Measurements from ENCODE around the gene TMEM181.
"Not testable (repeated sequence)": the region's sequence is repeated elsewhere in the genome, so short reads cannot be mapped to it uniquely, and the experiment has no call there.

Gene TMEM181

DNA sequence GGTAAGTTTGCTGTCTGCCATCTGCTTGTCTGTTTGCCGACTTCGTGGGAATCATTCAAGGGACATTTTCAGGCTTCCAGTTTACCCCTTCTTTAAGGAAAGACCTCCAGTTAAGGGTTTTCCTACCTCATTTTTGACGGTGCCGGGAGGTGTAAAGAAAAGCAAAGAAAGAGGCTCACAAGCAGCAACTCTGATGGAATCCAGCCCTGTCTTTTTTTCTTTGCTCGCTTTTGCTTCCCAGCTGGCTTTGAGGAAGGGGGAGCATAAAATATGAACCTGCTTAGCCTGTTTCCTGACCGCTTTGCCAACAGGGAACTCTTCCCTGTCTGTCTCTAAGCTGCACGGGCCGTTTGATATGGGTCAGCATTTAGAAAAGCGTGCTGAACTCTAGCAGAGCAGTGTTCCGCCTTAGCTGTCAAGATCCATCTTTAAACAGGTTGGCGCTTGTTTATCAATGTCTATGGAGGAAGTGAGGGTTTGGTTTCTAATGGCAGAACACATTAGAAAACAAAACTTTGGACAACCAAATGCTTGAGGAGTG, 103.8 kb downstream of the TMEM181 start:
- DNase-seq: no peak

DNA sequence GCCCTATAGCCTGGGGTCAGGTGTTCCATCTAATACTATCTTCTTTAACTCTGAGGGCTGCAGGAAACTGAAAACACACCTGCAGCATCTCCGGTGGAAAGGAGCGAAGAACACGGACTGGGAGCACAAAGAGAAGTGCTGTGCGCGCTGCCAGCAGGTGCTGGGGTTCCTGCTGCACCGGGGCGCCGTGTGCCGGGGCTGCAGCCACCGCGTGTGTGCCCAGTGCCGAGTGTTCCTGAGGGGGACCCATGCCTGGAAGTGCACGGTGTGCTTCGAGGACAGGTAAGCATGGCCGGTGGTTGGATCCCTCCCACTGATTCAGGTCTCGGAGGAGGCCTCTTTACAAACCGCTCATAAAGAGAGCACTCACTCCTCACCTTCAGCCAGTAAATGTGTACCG, 105.4 kb downstream of the TMEM181 start:
- DNase-seq: no peak

DNA sequence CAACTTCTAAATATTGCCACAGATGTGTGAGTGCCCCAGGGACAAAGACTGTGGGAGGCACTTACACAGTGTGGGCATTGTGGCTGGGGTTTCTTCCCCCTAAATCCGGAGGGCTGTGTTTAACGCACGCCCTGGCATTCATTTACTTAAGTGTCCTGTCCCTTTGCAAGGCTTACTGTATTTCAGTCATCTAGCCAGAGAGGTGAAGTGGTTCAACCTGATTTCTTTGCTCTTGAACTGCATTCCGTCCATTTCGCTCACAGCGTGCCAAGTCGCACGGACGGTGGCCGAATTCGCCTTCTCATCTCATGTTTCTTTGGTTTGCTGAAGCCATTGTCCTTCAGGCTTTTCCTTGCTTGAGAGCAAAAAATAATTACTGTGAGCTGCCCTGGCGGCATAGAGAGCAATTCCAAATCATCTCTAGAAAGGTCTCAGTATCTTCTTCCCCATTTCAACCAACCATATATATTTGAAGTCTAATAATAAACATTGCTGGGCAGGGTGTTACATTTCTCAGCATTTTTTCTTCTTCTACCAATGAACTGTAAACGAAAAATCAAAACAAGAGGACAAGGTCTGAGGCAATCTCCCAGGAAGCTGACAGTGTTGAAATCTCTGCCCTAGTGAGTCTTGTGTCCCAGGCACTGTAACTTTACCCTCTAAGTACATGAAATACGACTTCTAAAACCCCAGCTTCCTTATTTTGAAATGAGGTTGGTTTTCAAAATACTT, 106.9 kb downstream of the TMEM181 start:
- DNase-seq: no peak

DNA sequence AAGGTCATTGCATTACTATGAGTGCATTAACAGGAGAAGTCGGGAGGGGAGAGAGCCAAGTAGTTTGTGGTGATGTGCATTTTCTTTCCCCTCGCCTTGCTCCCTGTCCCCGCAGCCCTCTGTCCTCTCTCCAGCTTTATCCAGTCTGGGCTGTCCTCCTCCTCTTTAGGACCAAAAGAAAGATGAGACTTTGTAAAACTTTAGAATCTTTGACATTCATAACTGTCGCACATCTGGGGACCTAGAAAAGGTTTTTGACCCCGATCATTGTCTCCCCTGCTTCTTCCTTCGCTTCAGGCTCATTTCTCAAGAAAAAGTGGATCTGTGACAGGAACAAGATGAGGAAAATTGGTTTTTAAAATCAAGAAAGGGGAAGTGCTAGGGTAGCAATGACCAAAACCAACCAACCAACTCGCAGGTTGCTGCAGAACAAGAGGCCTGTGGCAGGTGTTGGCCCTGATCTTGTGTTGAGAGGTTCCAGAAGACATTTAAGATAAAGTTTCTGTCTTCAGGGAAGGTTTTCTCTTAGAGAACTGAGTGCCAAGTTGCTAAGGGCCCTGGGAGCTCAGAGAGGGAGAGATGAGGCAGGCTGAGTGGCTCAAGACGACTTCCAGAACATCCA, 107.6 kb downstream of the TMEM181 start:
- DNase-seq: no peak

DNA sequence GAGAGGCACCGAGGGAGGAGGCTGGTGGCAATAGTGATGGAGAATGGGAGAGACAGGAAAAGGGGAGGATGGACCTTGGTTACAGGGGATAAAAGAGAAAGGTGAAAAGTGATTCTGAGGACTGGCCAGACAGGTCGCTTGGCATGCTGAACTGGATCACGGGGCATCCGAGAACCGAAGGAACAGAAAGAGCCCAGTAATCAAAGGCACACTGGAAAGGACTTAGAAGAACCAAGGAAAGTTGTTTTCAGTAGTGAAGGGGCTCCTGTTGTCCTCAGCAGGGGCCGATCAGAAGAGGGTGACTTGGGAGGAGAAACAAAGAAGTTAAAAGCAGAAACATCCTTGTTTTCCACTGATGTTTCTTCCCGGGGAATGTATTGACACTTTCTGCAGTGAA, 108.8 kb downstream of the TMEM181 start:
- DNase-seq: no peak

DNA sequence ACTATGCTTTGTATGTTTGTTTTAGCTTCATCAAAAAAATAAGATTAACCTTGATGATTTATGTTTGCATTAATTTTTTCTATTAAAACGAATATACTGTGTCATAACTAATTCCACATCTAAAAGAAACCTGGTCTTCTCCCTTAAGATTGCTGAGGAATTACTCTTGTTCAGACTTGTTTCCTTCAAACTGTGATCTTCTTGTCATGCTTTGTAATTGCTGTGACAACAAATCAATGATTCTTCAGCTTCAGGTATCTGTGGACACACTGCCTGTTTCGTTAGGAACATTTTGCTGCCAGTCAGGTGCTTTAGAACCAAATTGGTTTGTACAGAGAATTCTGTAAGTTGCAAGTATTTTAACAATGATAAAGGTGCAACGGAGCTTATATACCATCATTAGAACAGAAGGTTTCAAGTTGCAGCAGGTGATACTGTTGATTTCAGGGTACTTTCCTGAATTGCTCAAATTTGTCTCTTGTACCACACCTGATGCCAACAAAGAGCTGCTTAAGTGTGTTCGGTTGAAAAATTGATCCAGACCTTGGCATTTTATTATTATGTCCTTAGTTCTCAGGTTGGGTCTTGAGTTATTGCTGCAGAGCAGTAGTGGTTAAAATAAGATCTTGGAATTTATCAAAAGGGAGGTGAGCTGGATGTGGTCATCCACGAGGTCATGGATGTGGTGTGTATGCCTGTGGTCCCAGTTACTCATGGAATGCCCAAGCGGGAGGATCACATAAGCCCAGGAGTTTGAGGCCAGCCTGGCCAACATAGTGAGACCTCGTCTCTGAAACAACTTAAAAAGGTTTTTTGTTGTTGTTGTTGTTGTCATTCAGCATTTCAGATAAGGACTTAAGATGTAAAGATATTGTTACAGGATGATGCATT, 109.5 kb downstream of the TMEM181 start:
- no peak for DNase-seq

DNA sequence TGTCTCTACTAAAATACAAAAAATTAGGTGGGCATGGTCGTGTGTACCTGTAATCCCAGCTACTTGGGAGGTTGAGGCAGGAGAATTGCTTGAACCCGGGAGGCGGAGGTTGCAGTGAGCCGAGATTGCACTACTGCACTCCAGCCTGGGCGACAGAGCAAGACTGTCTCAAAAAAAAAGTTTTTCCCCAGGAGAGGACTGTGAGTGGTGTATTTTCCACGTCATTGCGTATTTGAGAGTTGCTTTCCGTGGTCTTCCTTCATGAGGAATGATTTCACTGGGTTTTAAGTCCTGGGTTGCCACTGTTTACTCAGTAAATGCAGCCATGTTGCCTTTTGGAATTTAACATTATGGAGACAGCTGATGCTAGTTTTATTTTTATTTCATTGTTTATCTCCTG, 112.2 kb downstream of the TMEM181 start:
- DNase-seq: not testable (repeated sequence)

DNA sequence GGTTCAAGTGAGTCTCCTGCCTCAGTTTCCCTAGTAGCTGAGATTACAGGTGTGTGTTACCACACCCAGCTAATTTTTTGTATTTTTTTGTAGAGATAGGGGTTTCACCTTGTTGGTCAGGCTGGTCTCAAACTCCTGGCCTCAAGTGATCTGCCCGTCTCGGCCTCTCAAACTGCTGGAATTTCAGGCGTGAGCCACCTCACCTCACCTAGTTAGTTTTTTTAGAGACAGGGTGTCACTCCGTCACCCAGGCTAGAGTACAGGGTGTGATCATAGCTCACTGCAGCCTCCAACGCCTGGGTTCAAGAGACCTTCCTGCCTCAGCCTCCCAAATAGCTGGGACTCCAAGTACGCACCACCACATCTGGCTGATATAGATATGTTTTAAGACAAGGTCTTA, 112.8 kb downstream of the TMEM181 start:
- DNase-seq: no peak

DNA sequence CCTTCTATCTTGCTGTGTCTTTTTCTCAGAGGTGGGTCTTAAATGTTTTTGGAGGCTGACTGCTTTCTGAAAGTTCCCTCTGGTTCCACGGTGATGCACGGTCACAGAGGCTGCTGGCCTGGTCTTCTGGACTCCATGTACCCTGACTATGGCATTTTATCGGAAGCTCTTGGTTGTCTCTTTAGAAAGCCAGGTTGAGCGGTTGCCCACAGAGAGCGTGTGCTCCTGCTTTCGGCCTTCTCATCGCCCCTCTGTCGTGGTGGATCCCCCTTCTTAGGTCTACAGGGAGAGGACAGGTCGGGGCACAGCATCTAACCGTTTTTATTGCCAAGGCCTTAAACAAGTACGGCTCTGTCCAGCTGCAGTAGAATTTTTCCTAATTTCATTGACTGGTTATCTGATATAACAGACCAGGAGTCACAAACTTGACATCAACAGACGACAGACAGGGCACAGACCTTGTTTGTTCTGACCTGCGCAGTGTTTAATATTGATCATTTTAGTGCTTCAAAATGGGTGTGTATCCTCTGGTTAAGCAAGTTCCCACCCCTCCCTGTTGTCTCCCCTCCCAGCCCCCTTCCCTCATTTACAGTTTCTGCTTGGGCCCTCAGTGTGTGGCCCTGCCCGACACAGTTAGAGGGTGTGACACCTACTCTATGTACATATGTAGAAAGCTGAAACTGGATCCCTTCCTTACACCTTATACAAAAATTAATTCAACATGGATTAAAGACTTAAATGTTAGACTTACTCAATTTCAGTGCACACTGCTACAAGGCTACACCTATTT, 114.6 kb downstream of the TMEM181 start:
- no peak for DNase-seq

DNA sequence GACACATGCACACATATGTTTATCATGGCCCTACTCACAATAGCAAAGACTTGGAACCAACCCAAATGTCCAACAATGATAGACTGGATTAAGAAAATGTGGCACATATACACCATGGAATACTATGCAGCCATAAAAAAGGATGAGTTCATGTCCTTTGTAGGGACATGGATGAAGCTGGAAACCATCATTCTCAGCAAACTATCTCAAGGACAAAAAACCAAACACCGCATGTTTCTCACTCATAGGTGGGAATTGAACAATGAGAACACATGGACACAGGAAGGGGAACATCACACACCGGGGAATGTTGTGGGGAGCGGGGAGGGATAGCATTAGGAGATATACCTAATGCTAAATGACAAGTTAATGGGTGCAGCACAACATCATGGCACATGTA, 117.2 kb downstream of the TMEM181 start:
- not testable (repeated sequence) for DNase-seq

DNA sequence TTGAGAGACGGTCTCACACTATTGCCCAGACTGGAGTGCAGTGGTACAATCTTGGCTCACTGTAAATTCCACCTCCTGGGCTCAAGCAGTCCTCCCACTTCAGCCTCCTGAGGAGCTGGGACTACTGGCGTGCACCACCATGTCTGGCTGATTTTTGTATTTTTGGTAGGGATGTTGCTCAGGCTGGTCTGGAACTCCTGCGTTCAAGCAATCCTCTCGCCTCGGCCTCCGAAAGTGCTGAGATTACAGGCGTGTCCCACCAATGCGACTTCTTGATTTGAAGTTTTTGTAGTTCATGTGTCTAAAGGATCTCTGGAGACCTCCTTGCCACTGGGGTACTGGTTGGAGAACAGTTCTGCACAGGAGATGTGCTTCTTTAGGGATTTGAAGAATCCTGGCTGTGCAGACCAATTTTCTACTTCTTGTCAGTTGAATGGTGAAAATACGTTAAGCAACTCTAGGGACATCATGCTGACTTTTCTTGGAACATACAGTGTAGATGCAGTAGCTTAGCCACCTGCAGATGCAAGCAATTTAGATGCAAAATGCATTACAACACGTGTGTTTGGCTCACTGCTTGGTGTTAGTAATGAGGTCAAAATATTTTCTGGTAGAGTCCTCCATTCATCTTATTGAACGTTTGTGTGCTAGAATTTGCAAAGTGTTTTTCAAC, 118.2 kb downstream of the TMEM181 start:
- DNase-seq: no peak

DNA sequence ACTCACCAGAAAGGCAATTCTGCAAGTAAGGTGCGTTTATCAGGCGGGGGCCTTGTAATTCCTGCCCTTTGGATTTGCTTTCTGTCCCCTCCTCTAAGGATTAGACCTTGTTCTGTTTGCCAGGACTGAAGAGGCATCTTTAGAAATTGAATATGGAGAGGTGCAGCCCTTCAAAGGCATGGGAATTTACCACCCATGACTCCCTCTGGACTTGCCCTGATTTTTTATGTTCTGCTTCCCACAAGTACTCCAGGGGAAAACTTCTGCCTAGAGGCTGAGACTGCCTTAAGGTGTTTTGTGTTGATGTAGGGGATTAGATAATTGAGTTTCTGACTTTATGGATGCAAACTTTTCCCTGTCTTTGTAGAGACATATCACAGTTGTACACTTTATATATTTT, 120.1 kb downstream of the TMEM181 start:
- no peak for DNase-seq

DNA sequence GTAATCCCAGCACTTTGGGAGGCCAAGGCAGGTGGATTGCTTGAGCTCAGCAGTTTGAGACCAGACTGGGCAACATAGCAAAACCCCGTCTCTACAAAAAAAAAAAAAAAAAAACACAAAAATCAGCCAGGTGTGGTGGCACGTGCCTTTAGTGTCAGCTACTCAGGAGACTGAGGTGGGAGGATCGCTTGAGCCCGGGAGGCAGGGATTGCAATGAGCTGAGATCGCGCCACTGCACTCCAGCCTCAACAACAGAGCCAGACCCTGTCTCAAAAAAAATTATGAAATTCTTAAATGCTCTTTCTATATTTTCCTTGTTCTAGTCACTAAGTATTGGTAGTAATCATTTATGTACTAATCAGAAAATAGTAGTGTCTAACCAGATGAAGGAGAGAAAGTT, 120.6 kb downstream of the TMEM181 start:
- no peak for DNase-seq

DNA sequence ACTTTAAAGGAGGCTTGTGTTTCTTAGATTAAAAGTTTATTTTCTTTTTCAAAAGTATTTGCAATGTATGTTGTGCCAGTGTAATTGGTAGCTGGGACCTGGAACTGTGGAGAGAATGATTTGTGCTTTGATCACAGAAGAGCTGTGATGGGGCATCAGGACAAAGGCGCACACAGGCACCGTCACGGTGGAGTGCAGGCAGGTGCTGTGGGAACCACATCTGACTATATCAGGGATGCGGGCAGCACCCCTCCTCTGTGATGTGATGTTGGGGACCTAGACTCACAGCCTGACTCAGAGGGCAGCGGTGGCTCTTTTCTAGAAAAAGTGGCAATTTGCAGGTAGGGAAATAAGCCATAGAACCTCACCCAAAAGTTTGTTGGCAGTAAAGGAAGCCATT, 124.4 kb downstream of the TMEM181 start:
- no peak for DNase-seq

DNA sequence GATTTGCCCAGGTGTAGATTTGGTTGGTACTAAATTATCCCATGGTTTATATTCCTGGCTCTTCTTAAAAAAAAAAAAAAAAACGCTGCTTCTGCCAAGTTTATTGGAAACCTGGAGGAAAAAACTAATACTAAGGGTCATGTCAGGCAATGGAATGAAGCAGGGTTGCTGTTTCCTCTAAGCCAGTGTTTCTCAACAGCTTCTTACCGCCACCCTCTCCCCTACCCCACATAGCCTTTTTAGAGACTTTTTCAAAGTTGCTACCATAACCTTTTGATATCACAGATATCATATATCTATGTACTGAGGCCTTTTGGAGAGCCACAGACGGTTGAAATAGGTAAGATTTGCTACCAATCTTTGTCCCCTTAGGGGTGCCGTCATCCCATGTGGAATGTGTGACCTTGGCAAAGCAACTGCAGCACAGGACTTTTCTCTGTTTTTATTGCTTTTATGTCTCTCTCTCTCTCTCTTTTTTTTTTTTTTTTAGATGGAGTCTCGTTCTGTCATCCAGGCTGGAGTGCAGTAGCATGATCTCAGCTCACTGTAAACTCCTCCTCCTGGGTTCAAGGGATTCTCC, 124.9 kb downstream of the TMEM181 start:
- DNase-seq: no peak
